Cerebellar nuclear complex (tissue), 1 donor: ENCODE measurements around the gene ICOSLG.
"Not testable (repeated sequence)": the region's sequence is repeated elsewhere in the genome, so short reads cannot be mapped to it uniquely, and the experiment has no call there.

ENCODE experiments used
- DNase-seq, 2 experiments: peaks; one replicate each; lab custom pipeline; 2025; lab: John Stamatoyannopoulos, UW

ICOSLG gene

DNA sequence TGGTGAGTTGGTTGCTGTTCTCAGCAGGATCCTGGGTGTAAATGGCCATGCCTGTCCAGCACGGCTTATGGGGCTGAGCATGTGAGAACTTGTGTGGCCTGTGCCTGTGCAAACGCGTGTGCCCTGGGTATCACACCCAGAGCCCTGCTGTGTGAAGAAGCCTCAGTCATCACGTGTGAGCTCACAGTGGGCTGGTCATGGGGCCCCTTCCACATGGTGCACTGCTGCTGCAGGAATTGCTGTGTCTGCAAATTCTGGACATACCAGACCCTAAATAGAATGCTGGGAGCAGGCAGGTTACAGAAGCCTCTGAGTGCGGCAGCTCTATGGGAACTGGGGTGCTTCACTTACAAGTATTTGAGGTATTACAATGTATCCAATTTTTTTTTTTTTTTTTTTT, 17.4 kb downstream of the ICOSLG start:
- not testable (repeated sequence) for DNase-seq

DNA sequence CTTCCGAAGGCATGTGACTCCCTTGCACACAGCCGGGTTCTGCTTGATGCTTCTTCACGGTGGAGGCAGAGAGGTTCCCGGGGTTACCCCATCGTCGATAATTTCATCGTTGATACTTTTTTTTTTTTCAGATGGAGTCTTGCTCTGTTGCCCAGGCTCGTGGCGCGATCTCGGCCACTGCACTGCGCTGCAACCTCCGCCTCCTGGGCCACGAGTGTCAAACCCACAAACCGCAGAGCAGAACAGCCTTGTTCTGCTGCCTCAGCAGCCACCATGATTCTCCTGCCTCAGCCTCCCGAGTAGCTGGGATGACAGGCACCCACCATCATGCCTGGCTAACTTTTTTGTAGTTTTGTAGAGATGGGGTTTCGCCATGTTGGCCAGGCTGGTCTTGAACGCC, 20.1 kb downstream of the ICOSLG start:
- DNase-seq, result not testable (repeated sequence)

DNA sequence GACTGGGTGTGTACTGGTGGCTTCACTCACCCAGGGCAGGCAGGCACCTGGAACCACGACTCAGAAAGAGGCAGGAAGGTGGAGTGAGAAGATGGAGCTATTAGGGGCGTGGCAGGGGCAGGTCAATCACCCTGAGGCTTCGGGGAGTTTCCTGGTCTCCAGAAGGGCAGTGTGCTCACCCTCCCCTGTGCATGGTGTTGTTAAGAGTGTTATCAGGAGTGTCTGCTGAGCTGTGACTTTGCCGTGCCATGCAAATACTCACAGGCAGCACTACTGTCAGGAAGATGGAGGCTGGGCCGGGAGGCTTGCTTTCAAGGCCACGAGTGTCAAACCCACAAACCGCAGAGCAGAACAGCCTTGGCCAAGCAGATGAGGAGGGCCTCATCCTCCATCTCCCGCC, 22.3 kb downstream of the ICOSLG start:
- DNase-seq, result not testable (repeated sequence)

DNA sequence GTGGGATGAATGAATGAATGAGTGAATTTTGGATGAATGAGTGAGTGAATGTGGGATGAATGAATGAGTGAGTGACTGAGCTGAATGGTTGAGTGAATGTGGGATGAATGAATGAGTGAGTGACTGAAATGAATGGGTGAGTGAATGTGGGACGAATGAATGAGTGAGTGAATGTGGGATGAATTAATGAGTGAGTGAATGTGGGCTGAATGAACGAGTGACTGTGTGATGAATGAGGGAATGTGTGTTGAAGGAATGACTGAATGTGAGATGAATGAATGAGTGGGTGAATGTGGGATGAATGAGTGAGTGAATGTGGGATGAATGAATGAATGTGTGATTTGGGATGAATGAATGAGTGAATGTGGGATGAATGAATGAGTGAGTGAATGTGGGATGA, 28.8 kb downstream of the ICOSLG start:
- not testable (repeated sequence) for DNase-seq

DNA sequence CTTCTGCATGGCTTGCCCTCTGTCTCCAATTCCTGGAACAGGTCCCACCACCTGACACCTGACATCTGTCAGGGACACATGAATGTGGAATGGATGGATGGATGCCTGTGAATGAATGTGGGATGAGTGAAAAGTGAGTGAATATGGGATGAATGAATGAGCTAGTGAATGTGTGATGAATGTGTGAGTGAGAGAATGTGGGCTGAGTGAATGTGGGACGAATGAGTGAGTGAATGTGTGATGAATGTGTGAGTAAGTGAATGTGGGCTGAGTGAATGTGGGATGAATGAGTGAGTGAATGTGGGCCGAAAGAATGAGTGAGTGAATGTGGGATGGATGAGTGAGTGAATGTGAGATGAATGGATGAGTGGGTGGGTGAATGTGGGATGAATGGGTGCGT, 29.2 kb downstream of the ICOSLG start:
- not testable (repeated sequence) for DNase-seq

DNA sequence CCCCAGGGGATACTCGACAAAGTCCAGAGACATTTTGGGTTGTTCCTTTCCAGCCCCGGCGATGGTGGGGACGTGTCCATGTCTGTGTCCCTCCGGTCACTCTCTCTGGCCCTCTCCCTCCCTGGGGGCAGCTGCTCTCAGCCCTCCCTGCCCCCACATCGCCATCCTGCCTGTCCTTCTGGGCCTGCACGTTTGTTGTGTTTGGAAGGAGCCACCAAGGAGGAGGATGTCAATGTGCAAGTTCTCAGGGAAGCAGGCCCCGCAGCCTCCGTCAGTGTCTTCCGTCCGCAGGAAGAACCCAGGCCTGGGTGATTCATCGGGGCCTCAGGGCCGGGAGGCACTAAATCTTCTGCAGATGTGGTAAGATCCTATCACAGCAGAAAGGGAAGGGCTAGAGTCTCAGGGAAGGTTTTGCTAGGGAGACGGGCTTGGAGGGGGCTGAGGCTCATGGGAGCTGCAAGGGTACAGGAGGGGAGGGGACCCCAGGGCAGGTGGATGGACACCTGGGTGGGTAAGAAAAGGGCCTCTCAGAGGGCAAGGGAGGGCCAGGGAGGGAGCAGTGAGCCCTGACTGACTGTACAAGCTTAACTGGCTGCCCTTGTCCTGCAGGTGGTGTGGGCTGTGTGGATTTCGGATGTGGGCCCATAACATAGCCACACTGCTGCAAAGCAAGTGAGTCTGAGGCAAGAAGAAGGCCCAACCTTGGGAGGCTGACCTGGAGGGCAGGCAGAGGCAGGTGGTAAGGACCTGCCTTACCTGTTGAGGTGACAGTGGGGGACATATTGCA, 32.7 kb downstream of the ICOSLG start:
- not testable (repeated sequence) for DNase-seq

DNA sequence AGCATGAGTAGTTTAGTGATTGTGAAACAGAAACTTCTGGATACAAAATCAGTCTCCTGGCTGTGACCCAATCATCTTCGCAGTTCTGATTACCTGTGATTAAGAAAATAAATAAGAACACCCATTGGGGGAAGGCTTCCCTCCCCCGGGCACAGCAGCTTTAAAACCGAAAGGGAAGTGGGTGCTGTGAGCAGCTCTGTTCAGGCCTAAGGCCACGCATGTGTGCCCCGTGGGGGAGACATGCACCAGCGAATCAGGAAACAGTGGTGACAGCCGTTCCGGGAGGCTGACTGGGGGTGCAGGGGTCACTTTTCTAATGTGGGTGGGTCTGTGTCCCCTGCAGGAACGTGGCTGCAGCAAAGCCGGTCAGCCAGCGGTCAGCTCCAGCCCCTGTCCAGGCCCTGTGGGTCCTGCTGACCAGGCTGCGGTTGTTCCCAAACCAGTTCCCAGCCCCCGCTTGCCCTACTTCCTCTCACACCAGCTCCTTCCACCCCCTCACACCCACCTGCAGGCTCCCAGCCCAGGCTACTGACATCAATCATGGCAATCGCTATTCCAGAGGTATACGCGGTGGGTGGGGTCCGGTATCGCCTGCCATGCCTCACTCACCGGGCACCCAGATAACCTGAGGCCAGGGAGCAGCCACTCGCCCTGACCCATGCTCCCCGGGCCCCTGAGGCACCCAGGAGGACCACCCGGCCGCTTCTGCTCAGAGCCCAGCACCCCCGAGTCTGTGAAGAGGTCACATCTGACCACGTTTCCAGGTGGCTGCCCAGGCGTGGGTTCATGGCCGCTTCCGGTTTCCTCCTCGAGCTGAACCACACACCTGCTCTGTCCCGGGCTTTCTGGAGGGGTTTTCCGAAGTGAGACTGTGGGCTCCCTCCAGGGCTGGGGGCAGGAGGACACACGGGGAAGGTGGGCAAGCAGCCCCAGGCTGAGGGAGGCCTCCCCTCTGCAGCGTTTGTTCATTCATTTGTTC, 33.8 kb downstream of the ICOSLG start:
- DNase-seq, result not testable (repeated sequence)

DNA sequence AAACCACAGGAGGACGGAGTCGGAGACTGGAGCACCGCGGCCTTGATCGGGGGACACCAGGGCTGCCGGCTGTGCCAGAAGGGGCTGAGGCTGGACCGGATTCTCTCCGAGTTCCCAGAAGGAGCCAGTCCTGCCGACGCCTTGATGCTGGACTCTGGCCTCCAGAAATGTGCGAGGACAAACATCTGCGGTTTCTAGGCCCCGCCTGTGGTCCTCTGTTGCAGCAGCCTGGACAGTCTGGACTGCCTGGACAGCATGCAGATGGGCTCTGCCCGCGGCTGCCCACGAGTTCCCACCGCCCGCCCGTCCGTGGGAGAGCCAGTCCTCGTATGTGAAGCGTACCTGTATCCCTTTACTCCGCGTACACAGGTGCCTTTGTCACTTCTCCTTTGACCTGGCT, 34.6 kb downstream of the ICOSLG start:
- DNase-seq, result not testable (repeated sequence)

DNA sequence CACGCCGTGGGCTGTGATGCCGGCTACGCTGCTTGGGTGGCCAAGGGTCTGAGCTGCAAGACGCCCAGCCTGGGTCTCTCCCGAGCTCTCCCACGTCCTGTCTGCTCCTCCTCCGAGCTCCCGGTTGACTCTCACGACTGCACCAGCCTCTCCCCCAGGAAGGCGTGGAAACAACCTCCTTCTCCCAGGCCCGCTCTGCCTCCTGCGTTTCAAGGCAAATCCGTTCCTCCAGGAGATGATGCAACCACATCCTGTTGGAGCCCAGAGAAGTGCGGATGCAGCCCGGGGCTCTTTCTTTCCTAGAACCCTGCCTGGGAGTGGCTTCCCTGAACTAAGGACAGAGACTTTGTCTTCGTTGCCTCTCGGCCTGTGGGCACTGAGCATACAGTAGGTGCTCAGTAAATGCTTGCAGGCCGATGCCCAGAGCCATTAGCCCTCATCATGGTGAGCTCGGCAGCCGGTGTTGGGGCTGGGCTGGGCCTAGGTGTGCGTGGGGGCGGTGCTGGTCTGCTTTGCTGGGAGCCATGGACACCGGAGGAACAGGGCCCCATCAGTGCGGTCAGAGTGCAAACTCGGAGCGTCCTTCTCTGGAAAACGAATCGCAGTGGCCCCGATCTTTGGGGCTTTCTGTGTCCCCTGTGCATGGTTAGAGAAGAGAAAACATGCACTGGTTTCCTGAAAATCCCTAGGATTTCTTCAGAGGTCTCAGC, 38.0 kb downstream of the ICOSLG start:
- DNase-seq, result not testable (repeated sequence)

DNA sequence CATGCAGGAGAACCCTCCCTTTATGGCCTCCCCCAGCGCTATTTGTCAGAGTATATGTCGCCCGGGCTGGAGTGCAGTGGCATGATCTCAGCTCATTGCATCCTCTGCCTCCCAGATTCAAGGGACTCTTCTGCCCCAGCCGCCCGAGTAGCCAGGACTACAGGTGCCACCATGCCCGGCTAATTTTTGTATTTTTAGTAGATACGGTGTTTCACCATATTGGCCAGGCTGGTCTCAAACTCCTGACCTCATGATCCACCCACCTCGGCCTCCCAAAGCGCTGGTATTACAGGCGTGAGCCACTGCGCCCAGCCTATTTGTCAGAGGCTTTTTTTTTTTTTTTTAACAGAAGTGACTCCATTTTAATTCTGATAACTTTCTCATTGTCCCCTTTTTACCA, 40.7 kb downstream of the ICOSLG start:
- DNase-seq, result not testable (repeated sequence)

DNA sequence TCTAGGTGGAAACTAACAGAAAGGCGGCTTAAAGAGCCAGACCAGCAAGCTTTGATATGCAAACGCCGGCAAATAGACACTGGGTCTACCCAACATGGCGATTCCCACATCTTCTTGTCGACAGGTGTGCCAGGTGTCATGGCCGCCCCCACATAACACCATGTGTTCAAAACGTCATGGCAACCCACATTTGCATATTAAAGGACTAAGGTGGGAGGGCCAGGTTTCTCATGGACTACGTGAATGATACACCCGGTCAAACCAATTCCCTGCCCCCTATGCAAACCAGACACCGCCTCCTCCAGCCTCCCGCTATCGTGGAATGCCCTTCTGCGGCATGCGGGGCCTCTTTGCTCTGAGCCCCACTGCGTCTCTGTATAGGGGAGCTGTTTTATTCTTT, 41.3 kb downstream of the ICOSLG start:
- no peak for DNase-seq

DNA sequence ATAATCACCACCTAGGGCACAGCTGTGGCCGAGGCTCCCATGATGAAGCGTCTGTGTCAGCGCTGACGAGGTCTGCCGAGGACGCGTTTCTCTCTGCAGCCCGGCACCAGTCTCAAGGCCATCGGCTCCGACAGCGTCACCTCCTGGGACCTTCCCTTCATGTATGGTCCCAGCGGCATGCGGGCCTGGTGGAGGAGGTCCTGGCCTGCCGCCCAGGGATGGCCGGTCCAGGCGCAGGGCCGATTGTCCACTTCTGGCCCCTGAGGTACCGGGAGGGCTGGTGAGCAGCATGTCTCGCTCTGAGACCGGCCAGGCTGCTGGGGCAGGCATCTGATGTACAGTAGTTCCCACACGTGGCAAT, 43.6 kb downstream of the ICOSLG start:
- not testable (repeated sequence) for DNase-seq

DNA sequence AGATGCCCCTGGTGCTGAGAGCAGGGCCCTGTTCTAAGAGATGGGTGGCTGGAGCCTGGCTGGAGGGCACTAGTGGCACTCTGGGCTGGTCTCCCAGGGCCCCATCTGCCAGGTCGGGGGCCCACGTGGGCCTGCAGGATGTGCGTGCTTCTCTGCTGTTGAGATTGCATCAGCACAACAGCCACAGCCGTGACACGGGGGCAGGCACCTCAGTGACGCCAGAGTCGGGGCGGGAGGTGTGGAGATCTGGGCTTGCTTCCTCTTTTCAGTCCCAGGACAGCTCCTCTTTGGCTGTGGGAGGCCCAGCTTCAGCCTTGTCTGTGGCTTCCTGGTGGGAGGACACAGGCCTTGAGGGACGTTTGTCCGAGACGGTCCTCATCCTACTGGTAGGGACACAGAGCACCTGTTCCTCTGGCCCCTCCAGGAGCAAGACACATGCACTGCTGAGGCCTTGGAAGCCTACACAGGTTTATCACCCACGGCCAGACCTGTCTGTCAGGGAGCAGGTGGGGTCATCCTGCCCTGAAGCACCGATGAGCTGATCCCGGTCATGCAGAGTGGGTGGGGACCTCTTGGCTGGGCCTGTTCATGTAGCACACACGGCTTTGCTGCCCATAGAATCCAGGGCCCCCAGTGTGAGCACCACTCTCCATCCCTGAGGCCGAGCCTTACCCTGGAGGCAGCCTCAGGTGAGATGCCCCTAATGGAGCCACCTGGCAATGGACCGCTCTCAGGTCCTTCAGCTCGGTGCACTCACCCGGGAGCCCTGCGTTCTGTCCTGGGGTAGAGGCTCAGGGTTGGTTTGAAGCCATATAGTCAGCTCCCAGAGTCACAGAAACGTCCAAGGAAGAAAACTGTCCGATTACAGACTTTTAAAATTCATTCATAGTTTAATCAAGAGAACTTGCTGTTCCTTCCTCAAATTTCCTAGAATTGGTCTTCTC, 44.3 kb downstream of the ICOSLG start:
- DNase-seq, result not testable (repeated sequence)

DNA sequence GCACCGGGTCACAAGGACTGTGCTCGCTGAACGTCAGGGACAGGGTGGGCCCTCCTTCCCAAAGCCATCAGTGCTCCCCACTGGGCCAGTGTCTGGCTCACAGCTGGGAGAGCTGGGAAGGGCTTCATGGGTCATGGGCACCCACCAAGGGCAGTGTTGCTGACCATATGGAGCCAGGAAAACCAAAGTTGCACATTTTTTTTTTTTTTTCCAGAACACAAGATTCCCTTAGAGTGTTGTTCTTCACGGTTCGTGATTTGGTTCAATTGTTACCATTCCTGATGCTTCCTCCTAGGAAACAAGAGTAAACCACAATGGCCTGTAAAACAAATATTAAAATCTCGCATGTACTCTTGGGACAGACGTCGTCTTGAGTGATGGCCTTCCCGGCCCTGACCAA, 45.9 kb downstream of the ICOSLG start:
- not testable (repeated sequence) for DNase-seq

DNA sequence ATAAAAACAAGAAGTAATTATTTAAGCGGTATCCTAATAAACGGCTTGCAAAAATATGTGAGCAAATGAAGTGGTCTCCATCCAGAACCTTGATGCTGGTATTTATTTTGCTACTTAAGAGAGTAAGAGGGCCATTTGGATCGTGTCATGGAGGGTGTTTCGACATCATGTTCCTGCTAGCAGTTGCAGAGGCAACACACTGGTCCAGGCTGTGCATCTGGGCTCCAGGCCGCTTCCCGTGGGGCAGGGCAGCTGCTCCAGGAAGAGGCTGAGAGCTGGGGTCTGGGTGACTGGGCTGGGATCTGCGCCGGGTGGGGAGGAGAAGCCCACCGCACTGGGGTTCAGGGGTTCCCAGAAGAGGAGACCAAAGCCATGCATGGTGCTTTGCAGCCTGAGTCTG, 46.3 kb downstream of the ICOSLG start:
- not testable (repeated sequence) for DNase-seq

DNA sequence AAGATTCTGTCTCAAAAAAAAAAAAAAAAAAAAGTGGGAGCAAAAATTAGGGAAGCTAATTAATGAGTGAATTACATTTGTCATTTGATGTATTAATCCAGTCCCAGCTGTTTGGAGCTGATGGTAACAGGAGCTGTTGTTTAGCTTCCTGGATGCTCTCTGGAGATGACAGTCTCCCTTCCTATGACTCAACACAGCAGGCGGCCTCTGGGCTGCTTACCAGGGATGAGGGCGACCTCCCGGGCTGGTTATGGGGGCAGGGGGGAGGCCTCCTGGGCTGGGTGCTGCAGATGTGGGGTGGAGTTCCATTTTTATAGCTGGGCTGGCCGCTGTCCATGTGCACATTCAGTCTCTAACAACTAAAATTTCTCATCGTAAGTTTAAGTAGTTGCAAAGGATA, 47.6 kb downstream of the ICOSLG start:
- not testable (repeated sequence) for DNase-seq

DNA sequence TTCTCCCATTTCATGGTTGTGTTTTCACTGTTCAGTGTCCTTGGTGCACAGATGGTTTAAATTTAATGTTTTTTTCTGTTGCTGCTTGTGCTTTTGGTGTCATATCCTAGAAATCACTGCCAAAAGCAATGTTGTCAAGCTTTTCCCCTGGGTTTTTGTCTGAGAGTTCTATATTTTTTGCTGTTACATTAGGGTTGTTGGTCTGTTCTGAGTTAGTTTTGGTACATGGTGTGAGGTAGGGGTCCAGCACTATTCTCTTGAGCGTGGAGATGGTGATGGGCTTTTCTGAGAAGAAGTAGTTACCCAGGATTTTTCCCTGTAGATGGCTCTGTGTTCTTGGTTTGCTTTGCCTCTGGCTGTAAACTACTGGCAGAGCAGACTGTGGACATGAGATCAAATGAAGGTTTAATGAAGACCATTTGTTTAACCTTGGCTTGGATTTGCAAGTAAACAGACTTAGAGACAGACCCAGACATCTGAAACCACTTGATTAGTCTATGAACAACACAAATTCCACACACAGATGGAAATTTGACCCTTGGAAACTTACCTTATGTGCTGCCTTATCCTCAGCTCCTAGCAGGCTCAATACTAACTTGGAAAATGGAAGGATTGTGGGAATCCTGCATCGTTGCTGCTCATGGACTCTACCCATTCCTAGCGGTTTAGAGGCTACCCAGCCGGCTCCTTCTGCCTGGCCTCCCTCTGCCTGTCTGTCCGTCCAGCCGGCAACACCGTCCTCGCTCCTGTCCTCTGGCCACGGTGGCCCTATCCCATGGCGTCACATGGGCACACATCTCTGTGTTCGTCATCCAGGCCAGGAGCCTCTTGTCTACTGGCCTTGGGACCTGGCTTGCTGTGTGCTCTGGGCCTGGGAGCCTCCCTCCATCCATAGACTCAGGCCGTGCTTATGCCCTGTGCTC, 50.1 kb downstream of the ICOSLG start:
- not testable (repeated sequence) for DNase-seq

DNA sequence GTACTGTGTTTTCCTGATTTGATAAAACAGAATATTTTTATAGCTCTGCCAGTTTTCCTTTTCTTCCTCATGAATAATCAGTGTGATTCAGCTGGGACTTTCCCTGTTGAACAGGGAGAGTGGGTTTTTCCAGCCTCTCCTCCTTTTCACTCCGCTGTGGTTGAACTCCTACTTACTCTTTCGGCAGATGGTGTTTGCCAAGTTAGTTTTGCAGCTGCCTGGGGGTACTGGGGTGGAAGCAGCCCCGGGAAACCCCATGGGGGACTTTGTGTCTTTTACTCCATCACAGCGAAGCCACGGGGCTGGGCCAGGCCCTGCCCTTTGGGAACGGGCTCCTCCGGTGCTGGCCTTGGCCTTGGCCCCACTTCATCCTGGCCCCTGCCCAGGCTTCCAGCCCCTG, 55.9 kb downstream of the ICOSLG start:
- not testable (repeated sequence) for DNase-seq

DNA sequence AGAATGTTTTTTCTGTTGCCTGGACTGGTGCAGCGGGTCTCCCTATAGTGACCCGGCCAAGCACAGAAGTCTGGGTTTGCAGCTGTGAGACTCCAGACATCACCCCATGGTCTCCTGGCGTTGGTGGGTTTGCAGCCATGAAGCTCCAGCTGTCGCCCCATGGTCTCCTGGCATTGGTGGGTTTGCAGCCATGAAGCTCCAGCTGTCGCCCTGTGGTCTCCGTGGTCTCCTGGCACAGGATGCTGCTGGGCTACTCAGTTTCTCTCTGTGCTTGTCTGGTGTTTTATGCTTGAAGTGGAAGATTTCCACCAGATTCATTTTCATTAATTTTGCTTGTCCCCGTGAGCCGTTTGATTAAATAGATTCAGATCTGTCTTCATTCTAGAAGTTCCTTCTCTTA, 58.5 kb downstream of the ICOSLG start:
- not testable (repeated sequence) for DNase-seq

DNA sequence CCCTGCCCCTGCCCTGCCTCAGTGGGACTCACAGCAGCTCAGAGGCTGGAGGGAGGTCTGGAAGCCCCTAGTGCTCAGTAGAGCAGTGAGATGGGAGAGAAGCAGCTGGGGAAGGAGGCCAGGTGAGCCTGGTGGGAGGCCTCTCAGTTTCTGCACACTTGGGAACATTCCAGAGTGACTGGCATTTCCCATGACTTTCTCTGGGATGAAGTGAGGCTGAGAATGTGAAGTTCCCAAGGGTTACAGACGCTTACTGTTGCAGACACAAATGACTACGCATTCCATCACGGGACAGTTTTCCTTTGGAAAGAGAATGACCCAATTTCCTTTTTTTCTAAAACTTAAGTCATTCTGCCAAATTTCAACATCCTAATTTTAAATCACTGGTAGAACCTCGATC, 59.2 kb downstream of the ICOSLG start:
- DNase-seq, result not testable (repeated sequence)
